ENCODE data around the gene ZNF732. TPM values are rescaled to one million over a fixed set of nuclear protein-coding genes. Genes with fewer than 3 reads are reported as not detected.
"Not testable (repeated sequence)": the region's sequence is repeated elsewhere in the genome, so short reads cannot be mapped to it uniquely, and the experiment has no call there.

Gene ZNF732
- total RNA-seq, 1 donor from 2014 or later, result 0.16 TPM

DNA sequence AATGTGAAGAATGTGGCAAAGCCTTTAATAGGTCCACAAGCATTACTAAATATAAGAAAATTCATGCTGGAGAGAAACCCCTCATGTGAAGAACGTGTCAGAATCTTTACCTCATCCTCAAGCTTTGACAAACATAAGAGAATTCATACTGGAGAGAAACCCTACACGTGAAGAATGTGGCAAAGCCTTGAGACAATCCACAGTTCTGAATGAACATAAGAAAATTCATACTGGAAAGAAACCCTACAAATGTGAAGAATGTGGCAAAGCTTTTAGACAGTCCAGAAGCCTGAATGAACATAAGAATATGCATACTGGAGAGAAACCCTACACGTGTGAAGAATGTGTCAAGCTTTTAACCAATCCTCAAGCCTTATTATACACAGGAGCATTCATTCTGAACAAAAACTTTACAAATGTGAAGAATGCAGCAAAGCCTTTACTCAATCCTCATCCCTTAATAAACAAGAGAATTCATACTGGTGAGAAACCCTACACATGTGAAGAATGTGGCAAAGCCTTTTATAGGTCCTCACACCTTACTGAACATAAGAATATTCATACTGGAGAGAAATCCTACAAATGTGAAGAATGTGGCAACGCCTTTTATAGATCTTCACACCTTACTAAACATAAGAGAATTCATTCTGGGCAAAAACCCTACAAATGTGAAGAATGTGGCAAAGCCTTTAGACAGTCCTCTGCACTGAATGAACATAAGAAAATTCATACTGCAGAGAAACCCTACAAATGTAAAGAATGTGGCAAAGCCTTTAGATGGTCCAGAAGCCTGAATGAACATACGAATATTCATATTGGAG, 51.1 kb downstream of the ZNF732 start:
- DNase-seq (ENCODE audit: low spot score), result no peak

DNA sequence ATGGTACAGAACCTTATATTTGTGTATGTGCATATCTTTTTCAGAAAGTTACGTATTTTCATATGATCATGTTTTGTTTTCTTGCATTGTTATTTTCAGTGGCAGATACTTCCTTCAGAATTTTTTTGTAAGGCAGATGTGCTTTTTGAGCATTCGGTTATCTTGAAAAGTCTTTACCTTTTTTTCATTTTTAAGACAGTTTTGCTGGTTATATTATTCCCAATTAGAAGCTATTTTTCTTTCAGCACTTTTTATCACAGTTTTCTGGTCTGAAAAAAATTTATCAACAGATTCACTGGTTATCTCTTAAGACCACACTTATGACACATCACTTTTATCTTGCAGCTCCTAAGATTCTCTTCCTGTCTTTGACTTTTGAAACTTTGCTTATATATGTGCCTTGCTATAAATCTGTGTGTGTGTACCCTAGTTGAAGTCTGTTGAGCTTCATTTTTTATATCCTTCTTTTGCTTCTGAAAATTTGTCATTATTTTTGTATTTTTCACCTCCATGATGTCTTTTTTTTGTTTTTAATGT, 53.1 kb downstream of the ZNF732 start:
- no peak for DNase-seq (ENCODE audit: low spot score)

DNA sequence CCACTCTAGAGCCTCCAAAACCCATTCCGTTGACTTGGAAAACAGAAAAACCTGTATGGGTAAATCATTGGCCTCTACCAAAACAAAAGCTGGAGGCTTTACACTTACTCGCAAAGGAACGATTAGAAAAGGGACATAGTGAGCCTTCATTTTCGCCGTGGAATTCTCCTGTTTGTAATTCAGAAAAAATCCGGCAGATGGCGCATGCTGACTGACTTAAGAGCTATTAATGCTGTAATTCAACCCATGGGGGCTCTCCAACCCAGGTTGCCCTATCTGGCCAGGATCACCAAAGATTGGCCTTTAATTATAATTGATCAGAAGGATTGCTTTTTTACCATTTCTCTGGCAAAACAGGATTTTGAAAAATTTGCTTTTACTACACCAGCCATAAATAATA, 60.8 kb downstream of the ZNF732 start:
- no peak for DNase-seq (ENCODE audit: low spot score)

DNA sequence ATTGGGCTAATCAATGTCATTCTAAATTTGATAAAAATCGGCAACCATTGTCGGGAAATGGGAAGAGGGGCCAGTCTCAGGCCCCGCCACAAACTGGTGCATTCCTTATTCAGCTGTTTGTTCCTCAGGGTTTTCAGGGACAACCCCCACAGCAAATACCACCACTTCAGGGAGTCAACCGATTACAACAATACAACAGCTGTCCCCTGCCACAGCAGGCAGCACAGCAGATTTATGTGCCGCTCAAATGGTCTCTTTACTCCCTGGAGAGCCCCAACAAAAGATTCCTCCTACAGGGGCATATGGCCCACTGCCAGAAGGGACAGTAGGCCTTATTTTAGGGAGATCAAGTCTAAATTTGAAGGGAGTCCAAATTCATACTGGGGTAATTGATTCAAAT, 61.8 kb downstream of the ZNF732 start:
- DNase-seq (ENCODE audit: low spot score), result no peak

DNA sequence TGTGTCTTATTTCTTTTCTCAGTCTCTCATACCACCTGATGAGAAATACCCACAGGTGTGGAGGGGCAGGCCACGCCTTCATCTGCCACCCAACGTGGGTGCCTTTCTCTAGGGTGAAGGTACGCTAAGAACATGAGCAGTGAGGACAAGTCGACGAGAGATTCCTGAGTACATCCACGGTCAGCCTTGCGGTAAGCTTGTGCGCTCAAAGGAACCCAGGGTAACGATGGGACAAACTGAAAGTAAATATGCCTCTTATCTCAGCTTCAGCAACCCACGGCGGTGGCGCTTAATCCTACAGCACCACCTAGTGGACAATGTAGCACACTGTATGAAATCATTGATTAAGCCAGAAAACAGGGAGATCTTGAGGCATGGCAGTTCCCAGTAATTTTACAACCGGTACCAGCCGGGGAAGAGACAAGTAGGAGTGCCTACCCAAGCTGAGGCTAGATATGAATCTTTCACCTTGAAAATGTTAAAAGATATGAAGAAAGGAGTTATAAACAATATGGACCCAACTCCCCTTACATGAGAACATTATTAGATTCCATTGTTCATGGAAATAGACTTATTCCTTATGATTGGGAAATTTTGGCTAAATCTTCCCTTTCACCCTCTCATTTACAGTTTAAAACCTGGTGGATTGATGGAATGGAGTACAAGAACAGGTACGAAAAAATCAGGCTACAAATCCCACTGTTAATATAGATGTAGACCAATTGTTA, 63.0 kb downstream of the ZNF732 start:
- DNase-seq (ENCODE audit: low spot score), result no peak

DNA sequence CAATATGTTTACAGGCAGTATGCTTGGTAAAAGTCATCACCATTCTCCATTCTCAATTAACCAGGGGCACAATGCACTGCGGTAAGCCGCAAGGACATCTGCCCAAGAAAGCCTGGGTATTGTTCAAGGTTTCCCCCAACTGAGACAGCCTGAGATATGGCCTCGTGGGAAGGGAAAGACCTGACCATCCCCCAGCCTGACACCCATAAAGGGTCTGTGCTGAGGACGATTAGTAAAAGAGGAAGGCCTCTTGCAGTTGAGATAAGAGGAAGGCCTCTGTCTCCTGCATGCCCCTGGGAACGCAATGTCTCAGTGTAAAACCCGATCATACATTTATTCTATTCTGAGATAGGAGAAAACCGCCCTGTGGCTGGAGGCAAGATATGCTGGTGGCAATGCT, 63.9 kb downstream of the ZNF732 start:
- not testable (repeated sequence) for DNase-seq (ENCODE audit: low spot score)

DNA sequence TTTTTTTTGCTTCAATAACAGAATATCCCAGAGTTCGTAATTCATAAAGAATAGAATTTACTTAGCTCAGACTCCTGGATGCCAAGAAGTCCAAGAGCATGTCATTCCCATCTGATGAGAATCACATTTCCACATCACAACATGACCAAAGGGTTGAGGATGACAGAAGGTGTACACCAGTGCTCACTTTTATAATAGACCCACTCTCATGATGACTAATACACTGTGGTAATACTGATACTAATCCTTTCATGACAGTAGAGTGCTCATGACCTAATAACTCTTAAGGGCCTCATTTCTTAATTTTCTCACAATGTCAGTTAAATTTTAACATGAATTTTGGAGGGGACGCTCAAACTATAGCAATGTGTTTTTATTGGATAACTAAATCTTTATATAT, 69.2 kb downstream of the ZNF732 start:
- DNase-seq (ENCODE audit: low spot score), result no peak

DNA sequence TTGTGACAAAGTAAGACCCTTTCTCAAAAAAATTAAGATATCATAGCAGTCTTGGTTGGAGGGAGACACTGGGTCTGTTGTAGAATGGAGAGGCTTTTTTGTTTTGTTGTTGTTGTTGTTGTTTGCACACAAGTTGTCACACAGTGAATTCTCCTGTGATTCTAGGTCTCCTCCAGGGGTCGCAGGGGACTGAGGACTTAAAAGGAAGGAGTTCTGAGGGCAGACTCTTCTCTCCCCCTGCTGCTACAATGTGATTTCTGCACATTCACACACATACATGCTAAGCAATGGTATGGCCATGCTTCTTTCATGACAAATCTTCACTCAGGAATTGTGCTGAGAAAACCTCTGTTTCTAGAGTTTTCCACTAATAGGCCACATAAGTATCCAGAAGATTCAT, 71.1 kb downstream of the ZNF732 start:
- DNase-seq (ENCODE audit: low spot score), result no peak

DNA sequence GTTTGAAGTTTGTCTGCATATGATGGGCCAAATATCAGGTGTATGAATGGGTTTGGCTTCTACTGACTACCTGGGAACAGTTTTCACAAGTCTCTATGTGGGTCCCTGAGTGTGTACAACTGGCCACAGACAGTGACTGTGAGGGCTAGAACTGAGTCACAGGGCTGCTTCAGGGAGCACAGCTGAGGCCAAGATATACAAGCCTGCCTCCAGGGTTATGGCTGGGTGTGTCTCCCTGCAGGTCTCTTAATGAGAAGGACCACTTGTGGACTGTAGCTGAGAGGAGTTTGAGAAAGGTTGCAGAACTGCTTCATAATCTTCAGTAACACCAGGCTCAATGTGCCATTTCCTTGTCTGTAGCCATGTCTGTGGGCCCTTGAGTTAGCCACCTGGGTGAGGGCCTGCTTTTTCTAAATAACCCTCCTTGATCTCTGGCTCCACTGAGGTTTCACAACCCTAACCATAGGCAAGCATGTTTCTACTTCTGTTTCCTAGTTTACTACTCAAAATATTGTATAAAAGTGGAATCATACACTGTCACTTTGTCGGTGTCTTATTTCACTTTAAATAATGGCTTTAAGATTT, 81.3 kb downstream of the ZNF732 start:
- no peak for DNase-seq (ENCODE audit: low spot score)

Small RNAs within 50 kb of the gene (microRNA-seq; reads per million reads assigned to microRNA genes)
- gene MIR571 (ENCODE audit: borderline number of aligned reads), result not detected

Other genes starting within 250 kb of the ZNF732 start
- gene ZNF718, start 181.0 kb downstream of the ZNF732 start, total RNA-seq, result 3.6 TPM
- 18.8 TPM for gene ZNF141, start 32.3 kb upstream of the ZNF732 start, total RNA-seq
- gene ZNF721, start 193.7 kb upstream of the ZNF732 start, total RNA-seq, result 18.2 TPM
- gene PIGG, start 193.7 kb upstream of the ZNF732 start, total RNA-seq, result 45.1 TPM

All from mesenteric fat pad (tissue), 1 donor.